MM.1S (cell line): Measurements from ENCODE around the gene DUSP15.

Source experiments
- CTCF ChIP-seq: fragments of 300-600 bp; sonication (generic); IDR thresholded peaks from 2 replicates; pipeline ENCODE4 v1.5.1; 2016; ENCODE audit warnings: antibody characterized with exemption, low read length, mixed read lengths
- EZH2 ChIP-seq: fragments of 300-600 bp; sonication (generic); optimal IDR thresholded peaks from 2 replicates; pipeline ENCODE3; 2017; ENCODE audit warnings: low read depth, mild to moderate bottlenecking, antibody characterized with exemption, low read length, mixed read lengths

- TF ChIP-seq CTCF = no peak
- TF ChIP-seq EZH2 = no peak
These were observed 7.8 kb downstream of the DUSP15 start for GRCh38 chr20:31862506-31862905.
